Panc1 (cell line): ENCODE results near the gene PISD. TPM values are rescaled to one million over a fixed set of nuclear protein-coding genes. Genes with fewer than 3 reads are reported as not detected.

Experiments used
- ATAC-seq: fragments of 200-7000 bp; cut with Tn5 transposase; 2 replicates; pipeline ENCODE4 v1.9.1; 2020; ENCODE audit warnings: mild to moderate bottlenecking, moderate library complexity
- BruUV-seq: library from RNA; stranded (reverse); fragments of 400-500 nt; replicated peaks from 2 replicates; lab custom pipeline; 2021; lab: Mats Ljungman, UMichigan
- CTCF ChIA-PET: fragments of 300-600 bp; sonication (Branson Sonifier 250); formaldehyde crosslinking; loops from one replicate; lab custom pipeline; 2022; ENCODE audit warnings: antibody characterized with exemption; lab: Charles Lee
- POLR2A ChIA-PET: fragments of 300-600 bp; sonication (Branson Sonifier 250); formaldehyde crosslinking; loops from one replicate; lab custom pipeline; 2022; ENCODE audit warnings: antibody characterized with exemption; lab: Charles Lee
- DNase-seq: peaks from one replicate; pipeline ENCODE4 v3.0.0-alpha.2; 2010; ENCODE audit warnings: low read depth, low spot score
- H3K27ac ChIP-seq: 2 replicates; pipeline ENCODE4 v1.5.1; 2011; ENCODE audit warnings: mild to moderate bottlenecking, low read length, inconsistent platforms
- H3K27me3 ChIP-seq: fragments of 200-500 bp; sonication (Bioruptor generic); 2 replicates; pipeline ENCODE4 v1.6.0; 2014; ENCODE audit warnings: low read length, inconsistent platforms; ENCODE audit not compliant: control insufficient read depth, insufficient read depth
- H3K36me3 ChIP-seq: fragments of 200-500 bp; sonication (Bioruptor generic); 2 replicates; pipeline ENCODE4 v1.5.1; 2014; ENCODE audit warnings: inconsistent platforms, mild to moderate bottlenecking, low read length, moderate library complexity; ENCODE audit not compliant: control insufficient read depth, insufficient read depth
- H3K4me1 ChIP-seq: 2 replicates; pipeline ENCODE4 v1.5.1; 2011; ENCODE audit warnings: inconsistent platforms, mild to moderate bottlenecking, low read length, moderate library complexity; ENCODE audit not compliant: control insufficient read depth, insufficient read depth
- H3K4me3 ChIP-seq, 2 experiments: 2 replicates each; pipeline ENCODE4 v1.5.1; 2011 to 2012; ENCODE audit warnings: low read depth in 2 of 2, low read length in 2 of 2, mild to moderate bottlenecking in 2 of 2, inconsistent platforms in 1 of 2, moderate library complexity in 1 of 2
- H3K9me3 ChIP-seq: fragments of 200-500 bp; sonication (Bioruptor generic); 2 replicates; pipeline ENCODE4 v1.5.1; 2014; ENCODE audit warnings: low read depth, mild to moderate bottlenecking, inconsistent platforms, low read length, moderate library complexity; ENCODE audit not compliant: control insufficient read depth, insufficient read depth
- CTCF ChIP-seq: fragments of 450-650 bp; IDR thresholded peaks from 2 replicates; pipeline ENCODE4 v1.5.1; 2017; ENCODE audit warnings: mild to moderate bottlenecking
- POLR2AphosphoS5 ChIP-seq: IDR thresholded peaks from 2 replicates; pipeline ENCODE4 v1.6.1; 2012; ENCODE audit warnings: mild to moderate bottlenecking, low read depth, low read length, moderate library complexity
- SIN3A ChIP-seq: IDR thresholded peaks from 2 replicates; pipeline ENCODE4 v1.6.1; 2012; ENCODE audit warnings: low read depth, mild to moderate bottlenecking, low read length, moderate library complexity, borderline replicate concordance; ENCODE audit not compliant: insufficient read depth
- TCF7L2 ChIP-seq: IDR thresholded peaks from 2 replicates; pipeline ENCODE4 v1.6.1; 2011; ENCODE audit warnings: mild to moderate bottlenecking, low read depth, low read length, inconsistent platforms
- in situ Hi-C: cut with HindIII; loops from 2 replicates; pipeline ENCODE4 v1.10.0; 2016; ENCODE audit warnings: low sequenced_read_pairs, low pct_unique_long_range_greater_than_20kb
- intact Hi-C: fragments of 100-400 bp; cut with micrococcal nuclease; formaldehyde crosslinking; loops from one replicate; pipeline ENCODE4 v1.10.0; 2022; ENCODE audit not compliant: unreplicated experiment
- total RNA-seq: library from RNA; stranded (reverse); gene quantifications from one replicate; pipeline ENCODE4 v1.2.1, GENCODE V29; 2021; ENCODE audit not compliant: unreplicated experiment
- TF ChIP-seq, protein P1 (sequence below), 2 experiments: IDR thresholded peaks; 2 replicates each; pipeline ENCODE4 v1.6.1; 2011 to 2012; ENCODE audit warnings: low read depth in 2 of 2, control low read depth in 1 of 2, low read length in 1 of 2, mild to moderate bottlenecking in 1 of 2, moderate library complexity in 1 of 2; ENCODE audit not compliant: insufficient read depth in 1 of 2

The PISD gene
- total RNA-seq, 1 experiment from 2014 or later: 33.8 TPM

GRCh38 chr22:31613286-31613903, 48.6 kb downstream of the PISD start:
- ChIA-PET CTCF (interaction anchor here (0.6 kb wide), 1 partner anchor 35 kb away, joined by 4 read pairs; no protein-coding TSS in a partner anchor), POLR2A (no interaction called here)
- Histone ChIP-seq H3K9me3 (no peaks in the 10 kb centered on the region), H3K27me3 (no peaks in the 10 kb centered on the region), H3K4me3 (no peak overlapping the region), H3K36me3 (no peaks in the 10 kb centered on the region), H3K27ac (no peak overlapping the region), H3K4me1 (no peaks in the 10 kb centered on the region)
- no TSS peak for BruUV-seq
- TF ChIP-seq CTCF (no peak), SIN3A (no peak), POLR2AphosphoS5 (no peak), TCF7L2 (no peak)
- TF ChIP-seq, protein P1, sequence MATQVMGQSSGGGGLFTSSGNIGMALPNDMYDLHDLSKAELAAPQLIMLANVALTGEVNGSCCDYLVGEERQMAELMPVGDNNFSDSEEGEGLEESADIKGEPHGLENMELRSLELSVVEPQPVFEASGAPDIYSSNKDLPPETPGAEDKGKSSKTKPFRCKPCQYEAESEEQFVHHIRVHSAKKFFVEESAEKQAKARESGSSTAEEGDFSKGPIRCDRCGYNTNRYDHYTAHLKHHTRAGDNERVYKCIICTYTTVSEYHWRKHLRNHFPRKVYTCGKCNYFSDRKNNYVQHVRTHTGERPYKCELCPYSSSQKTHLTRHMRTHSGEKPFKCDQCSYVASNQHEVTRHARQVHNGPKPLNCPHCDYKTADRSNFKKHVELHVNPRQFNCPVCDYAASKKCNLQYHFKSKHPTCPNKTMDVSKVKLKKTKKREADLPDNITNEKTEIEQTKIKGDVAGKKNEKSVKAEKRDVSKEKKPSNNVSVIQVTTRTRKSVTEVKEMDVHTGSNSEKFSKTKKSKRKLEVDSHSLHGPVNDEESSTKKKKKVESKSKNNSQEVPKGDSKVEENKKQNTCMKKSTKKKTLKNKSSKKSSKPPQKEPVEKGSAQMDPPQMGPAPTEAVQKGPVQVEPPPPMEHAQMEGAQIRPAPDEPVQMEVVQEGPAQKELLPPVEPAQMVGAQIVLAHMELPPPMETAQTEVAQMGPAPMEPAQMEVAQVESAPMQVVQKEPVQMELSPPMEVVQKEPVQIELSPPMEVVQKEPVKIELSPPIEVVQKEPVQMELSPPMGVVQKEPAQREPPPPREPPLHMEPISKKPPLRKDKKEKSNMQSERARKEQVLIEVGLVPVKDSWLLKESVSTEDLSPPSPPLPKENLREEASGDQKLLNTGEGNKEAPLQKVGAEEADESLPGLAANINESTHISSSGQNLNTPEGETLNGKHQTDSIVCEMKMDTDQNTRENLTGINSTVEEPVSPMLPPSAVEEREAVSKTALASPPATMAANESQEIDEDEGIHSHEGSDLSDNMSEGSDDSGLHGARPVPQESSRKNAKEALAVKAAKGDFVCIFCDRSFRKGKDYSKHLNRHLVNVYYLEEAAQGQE (IDR thresholded peaks at IDR 0.05; ENCODE audit: insufficient read depth in 1 of 2, low read depth in 2 of 2, low read length in 1 of 2): no peak
- ATAC-seq (no peak), DNase-seq (no peak)
- intact Hi-C loops (no loop called here), in situ Hi-C loops (no loop called here)

DNA sequence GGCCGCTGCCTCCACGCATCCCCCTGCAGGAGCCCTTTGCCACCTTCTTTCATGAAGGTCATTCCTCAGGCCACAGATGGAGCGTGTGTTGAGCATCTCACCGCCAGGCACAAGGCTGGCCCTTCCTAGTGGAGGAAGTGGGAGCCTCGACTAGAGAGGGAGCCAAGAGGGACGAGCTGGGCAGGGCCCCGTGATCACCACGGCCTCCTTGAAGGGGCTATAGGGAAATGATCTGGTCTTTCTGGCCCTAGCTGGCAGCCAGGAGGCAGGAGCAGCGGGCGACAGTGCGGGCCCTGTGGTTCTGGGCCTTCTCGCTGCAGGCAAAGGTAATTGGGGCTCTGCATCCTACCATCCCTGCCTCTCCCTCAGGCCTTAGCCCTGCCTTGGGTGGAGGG, 49.1 kb downstream of the PISD start:
- CTCF ChIA-PET: no interaction called here
- Histone ChIP-seq H3K9me3 (no peaks in the 10 kb centered on the region), H3K27ac (no peak overlapping the region), H3K4me1 (no peaks in the 10 kb centered on the region), H3K36me3 (no peaks in the 10 kb centered on the region), H3K27me3 (no peaks in the 10 kb centered on the region), H3K4me3 (no peak overlapping the region)
- DNase-seq (no peak), ATAC-seq (no peak)
- in situ Hi-C loops: no loop called here
- BruUV-seq: no TSS peak
- TF ChIP-seq POLR2AphosphoS5: no peak
- TF ChIP-seq, protein P1 (IDR thresholded peaks at IDR 0.05; ENCODE audit: insufficient read depth in 1 of 2, low read depth in 2 of 2, low read length in 1 of 2): no peak
- no peak for TF ChIP-seq CTCF
- TF ChIP-seq TCF7L2: no peak
- no peak for TF ChIP-seq SIN3A
- intact Hi-C loops: no loop called here
- POLR2A ChIA-PET: no interaction called here
